Fibroblast of peridontal ligament (primary cell): ENCODE data around the gene MIEN1.
"Not testable (repeated sequence)": the region's sequence is repeated elsewhere in the genome, so short reads cannot be mapped to it uniquely, and the experiment has no call there.

Source experiments
- DNase-seq: peaks from one replicate; pipeline ENCODE4 v3.0.0-alpha.2; 2010; ENCODE audit errors: extremely low read depth

MIEN1 gene

DNA sequence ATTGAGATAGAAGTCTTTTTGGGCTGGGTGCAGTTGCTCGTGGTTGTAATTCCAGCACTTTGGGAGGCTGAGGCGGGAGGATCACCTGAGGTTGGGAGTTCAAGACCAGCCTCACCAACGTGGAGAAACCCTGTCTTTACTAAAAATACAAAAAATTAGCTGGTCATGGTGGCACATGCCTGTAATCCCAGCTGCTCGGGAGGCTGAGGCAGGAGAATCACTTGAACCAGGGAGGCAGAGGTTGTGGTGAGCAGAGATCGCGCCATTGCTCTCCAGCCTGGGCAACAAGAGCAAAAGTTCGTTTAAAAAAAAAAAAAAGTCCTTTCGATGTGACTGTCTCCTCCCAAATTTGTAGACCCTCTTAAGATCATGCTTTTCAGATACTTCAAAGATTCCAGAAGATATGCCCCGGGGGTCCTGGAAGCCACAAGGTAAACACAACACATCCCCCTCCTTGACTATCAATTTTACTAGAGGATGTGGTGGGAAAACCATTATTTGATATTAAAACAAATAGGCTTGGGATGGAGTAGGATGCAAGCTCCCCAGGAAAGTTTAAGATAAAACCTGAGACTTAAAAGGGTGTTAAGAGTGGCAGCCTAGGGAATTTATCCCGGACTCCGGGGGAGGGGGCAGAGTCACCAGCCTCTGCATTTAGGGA is 31.0 kb downstream of the MIEN1 start:
- not testable (repeated sequence) for DNase-seq

DNA sequence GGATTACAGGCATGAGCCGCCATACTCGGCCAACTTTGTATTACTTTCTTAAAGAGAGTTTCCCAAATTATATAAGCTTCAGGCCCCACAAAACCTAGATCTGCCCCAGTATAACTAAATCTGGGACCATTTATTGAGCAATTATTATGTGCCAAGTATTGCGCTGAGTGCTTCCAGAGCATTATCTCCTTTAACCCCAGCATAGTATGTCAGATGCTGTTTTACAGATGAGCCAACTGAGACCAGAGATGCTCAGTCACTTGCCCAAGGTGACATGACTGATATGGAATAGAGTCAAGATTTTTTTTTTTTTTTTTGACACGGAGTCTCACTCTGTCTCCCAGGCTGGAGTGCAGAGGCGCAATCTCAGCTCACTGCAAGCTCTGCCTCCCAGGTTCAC is 32.4 kb downstream of the MIEN1 start:
- DNase-seq, result no peak

DNA sequence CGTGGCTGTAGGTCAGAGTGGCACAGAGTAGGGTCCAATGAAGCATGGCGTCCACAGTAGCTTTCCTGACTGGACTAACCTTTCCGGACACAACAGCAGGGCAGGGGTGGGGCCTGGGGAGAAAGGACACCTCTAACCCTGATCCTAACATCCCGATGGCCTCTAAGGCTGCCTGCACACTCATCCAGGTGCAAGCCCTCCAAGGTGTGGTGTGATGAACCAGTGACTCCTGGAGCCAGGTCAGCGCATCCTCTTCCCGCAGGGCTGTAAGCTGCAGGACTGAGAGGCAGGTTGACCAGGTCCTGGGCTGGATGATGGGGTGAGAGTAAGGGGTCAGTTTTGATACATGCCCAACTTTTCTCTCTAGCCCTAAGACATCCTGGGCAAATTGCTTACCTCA is 33.6 kb downstream of the MIEN1 start:
- DNase-seq, result no peak

DNA sequence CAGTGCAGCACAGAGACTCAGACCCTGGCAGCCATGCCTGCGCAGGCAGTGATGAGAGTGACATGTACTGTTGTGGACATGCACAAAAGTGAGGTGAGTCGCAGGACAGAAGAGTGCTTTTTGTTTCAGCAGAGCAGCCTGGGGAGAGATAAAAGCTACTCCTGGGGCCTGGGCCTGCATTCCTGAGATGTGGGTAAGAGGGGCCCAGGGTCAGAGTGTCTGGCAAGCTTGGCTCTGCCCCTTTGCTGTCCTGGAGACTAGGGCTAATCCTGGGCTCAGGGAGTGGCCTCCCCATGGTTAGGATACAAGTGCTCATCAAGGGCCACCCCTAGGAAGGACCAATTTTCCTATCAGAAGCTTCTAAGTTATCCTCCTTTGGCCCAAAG is 35.2 kb downstream of the MIEN1 start:
- DNase-seq, result no peak

DNA sequence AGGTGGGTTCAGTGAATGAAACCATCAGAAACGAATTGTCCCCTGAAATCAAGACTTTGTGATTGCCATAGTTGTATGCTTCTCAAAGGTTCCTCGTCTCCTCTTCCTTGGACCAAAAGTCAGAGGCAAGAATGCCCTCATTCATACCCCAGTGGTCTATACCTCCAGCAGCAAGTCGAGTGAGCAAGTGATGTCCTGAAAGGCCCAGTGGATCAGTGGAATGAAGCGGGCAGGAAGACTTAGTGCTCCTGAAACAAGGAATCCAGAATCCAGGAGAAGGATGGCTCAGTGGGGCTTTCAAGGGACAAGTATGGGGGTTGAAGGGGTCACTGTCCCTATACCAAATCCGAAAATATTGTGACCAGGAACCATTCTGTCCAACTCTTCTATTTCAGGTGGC is 35.7 kb downstream of the MIEN1 start:
- DNase-seq, result no peak

DNA sequence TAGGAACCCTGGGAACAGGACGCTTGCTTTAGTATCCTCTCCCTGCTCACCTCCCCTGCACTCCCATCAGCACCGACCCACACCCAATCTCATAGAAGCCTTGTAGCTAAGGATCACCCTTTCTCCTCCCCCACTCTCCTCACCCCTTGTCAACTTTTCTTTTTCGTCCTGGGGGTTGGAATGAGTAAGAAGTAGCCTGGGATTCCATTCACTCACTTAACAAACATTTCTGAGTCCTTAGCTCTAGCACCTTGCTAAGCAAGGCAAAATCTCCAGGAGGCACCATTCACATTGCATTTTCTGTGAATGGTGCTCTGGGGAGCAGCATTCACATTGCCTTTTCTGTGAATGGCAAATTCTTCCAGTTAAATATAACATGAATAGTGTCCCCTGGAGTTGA is 41.4 kb downstream of the MIEN1 start:
- DNase-seq, result no peak

DNA sequence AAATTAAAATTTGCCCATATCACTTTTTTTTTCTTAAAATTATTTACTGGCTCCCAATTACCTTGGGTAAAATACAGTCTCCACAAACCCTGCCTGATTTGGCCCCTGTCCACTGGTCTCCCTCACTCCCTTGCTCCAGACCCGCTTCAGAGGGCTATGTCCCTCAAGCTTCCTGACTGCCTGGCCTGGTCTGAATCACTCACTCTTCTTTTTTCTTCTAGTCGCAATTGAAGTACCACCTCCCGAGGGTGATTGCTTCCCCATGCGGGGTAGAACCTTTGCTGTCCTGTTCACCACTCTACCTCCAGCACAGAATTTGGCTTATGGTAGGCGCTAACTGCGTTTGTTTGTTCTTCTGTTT is 41.9 kb downstream of the MIEN1 start:
- DNase-seq, result peak; percentile 12

DNA sequence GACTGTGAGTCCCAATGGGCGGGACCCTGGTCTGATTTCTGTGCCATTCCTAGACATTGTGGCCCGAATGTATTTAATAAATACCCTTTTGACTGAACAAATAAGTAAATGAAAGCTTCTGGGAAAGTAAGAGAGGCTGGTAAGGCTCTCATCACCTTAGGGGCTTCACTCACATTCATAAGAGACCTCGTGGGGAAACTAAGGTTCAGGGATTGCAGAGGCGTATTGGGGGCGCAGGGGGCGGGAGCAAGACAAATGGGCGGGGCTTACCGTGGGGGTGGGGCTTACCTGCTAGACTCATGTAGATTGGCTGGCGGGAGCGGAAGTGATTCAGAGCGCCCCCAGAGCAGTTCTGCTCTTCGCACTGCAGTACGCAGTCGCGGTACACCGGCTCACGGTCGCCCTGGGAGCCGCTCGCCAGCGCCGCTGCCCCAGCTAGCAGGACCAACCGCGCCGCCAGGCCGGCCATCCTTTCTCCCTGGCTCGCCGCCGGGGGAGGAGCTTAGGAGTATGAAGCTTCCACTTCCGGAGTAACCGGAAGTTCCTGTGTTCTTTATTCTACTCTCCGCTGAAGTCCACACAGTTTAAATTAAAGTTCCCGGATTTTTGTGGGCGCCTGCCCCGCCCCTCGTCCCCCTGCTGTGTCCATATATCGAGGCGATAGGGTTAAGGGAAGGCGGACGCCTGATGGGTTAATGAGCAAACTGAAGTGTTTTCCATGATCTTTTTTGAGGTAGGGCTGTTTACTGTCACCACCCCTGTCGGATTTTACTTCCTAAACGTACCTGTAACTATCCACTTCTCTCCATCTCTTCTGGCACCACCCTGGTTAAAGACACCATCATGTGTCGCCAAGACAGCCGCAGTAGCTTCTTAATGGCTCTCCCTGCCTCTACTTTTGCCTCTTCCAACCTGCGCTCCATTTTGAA is 42.5 kb downstream of the MIEN1 start, which contains the start of gene PGAP3:
Gene PGAP3, minus strand, starts transcription at position 512 of the 929 bp plus-strand sequence. Its CDS starts 43 bp downstream, at position 469.
- DNase-seq, result peak; percentile 84

DNA sequence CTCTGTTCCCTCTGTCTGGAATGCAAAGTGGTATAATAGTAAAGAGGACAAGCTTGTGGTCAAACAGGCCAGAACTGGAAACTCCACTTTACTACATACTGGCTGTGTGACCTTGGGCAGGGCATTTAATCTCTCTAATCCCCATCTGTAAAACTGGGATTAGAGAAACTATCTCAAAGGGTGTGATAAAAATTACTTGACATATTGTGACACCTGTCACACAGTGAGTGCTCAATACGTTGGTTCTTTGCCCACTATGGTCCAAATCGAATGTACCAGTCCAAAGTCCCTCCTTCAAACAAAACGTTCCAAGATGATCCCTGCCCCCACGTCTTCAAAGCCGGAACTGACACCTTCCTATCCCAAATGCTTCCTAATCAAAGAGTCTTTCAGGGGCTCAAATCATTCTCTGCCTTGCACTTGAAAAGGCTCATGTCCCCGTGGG is 43.2 kb downstream of the MIEN1 start:
- DNase-seq, result no peak

DNA sequence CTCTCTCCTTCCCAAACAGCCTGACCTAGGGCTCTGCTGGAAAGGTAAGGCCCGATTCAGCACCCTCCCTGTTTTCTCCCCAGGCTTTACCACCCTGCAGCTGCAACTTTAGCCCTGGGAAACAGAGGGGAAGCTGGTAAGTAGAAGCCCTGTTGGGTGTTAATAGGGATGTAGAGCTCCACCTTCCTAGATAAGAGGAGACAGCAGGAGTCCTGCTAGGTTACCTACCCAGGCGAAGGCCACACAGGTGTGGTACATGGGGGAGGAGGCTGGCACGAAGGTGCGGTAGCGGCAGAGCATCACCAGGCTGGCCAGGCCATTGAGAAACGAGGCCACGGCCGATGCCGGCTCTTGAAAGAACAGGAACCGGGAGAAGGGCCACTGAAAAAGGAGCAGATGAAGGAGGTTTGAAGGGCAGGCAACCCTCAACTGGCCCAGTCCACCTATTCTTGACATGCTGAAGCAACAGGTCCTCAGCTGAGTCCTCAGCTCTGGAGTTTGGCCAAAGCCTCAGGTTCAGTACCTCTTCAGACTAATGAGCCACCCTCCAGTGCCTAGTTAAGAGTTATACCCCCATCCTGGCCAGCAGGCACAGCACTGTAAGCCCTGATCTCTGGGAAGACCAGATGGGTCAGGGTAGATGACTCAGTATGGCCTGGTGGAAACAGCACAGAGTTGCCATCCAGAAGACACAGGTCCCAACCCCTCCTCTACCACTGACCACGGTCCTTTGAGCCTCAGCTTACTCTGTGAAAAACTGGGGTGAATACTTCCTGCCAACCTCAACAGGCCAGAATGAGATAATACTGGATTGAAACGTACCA is 45.8 kb downstream of the MIEN1 start:
- DNase-seq, result no peak

DNA sequence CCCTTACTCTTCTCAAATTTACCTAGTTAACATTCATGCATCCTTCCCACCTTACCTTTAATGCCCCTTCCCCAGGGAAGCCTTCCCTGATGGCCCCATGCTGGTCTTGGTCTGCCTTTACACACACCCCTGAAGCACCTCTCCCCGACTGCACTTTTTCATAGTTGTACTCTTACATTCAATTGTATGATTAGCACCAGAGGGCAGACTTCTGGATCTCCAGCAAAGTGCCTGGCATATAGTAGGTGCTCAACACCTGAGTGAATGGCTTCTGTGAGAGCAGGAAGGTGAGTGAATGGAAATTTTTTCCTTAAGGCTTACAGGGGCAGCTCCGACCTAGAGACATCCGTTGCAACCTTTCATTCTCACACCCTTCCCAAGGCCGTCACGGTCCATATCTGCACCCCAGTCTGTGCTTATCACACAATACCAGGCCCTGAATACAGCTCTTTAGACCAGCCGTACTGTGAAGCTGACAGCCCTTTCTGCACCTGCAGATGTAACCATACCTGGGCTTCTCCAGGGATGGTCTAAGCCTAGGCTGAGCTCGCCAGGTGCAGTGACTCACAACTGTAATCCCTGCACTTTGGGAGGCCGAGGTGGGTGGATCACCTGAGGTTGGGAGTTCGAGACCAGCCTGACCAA is 46.9 kb downstream of the MIEN1 start:
- no peak for DNase-seq

DNA sequence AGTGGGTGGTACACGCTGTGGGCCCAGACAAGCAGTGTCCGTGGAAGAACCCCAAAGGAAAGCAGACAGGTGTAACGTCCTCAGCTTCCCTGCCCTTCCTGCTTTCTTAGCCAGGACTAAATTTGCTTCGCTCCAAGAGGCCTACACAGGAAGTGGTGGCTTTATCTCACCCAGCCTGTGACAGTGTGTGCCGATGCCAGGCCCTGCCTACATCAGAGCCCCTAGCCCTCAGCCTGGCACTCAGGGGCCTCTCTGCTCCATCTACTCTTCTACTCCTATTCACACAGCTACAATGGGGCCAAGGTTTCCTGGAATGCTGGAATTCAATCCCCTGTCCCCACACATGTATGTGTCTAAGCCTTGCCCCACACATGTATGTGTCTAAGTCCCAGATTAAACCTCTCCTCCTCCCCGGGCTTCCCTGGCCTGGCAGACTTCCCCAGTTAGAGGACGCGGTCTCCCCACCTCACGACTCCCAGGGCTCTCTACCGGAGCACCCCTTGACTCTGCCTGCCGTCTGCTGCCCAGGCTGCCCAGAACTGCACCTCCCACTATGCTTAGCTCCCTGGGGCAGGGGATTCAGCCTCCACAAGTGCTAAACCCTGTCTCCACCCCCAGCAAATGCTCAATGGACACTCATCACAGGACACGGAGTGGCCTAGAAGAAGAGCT is 50.7 kb downstream of the MIEN1 start:
- DNase-seq, result no peak
